HG03439 (cell line): ENCODE data around the gene BCL2A1.
"Not testable (repeated sequence)": the region's sequence is repeated elsewhere in the genome, so short reads cannot be mapped to it uniquely, and the experiment has no call there.

Experiments
- ATAC-seq: cut with Tn5 transposase; IDR thresholded peaks from one replicate; pipeline ENCODE4 v1.9.1; 2021; ENCODE audit warnings: mild to moderate bottlenecking, moderate library complexity; ENCODE audit not compliant: unreplicated experiment

BCL2A1 gene

GRCh38 chr15:79989682-79990081 is 18.7 kb upstream of the BCL2A1 start:
- ATAC-seq = no peak

GRCh38 chr15:79989183-79989582 is 18.2 kb upstream of the BCL2A1 start:
- no peak for ATAC-seq

- ATAC-seq = no peak
Observed at GRCh38 chr15:79988448-79989117, 17.6 kb upstream of the BCL2A1 start.

GRCh38 chr15:79987969-79988368 is 17.0 kb upstream of the BCL2A1 start:
- ATAC-seq = no peak

- no peak for ATAC-seq
Observed at GRCh38 chr15:79987569-79987955, 16.6 kb upstream of the BCL2A1 start.

- no peak for ATAC-seq
Observed at GRCh38 chr15:79981831-79982455, 10.9 kb upstream of the BCL2A1 start.

- peak; percentile 55 for ATAC-seq
Observed at GRCh38 chr15:79978655-79979514, 7.9 kb upstream of the BCL2A1 start.

GRCh38 chr15:79978260-79978654 is 7.3 kb upstream of the BCL2A1 start:
- no peak for ATAC-seq

- peak; percentile 36 for ATAC-seq
Observed at GRCh38 chr15:79977431-79978054, 6.5 kb upstream of the BCL2A1 start.

GRCh38 chr15:79973456-79974195 is 2.6 kb upstream of the BCL2A1 start:
- no peak for ATAC-seq

- no peak for ATAC-seq
Observed at GRCh38 chr15:79972863-79973262, 1.9 kb upstream of the BCL2A1 start.

- no peak for ATAC-seq
Observed at GRCh38 chr15:79970181-79970580, 815 bp downstream of the BCL2A1 start.

GRCh38 chr15:79969146-79969545 is 1.9 kb downstream of the BCL2A1 start:
- no peak for ATAC-seq

GRCh38 chr15:79967298-79968182 is 3.5 kb downstream of the BCL2A1 start:
- ATAC-seq = no peak

GRCh38 chr15:79966634-79967297 is 4.2 kb downstream of the BCL2A1 start:
- no peak for ATAC-seq

- peak; percentile 43 for ATAC-seq
Observed at GRCh38 chr15:79965846-79966630, 5.0 kb downstream of the BCL2A1 start.

- ATAC-seq = no peak
Observed at GRCh38 chr15:79964232-79964805, 6.7 kb downstream of the BCL2A1 start.

GRCh38 chr15:79962921-79963320 is 8.1 kb downstream of the BCL2A1 start:
- not testable (repeated sequence) for ATAC-seq
